Stimulated activated naive CD8-positive, alpha-beta T cell treated with anti-CD3 and anti-CD28 coated beads, Interleukin-15, amount 100 ng/mL, for 72 hours (primary cell): ENCODE data around the gene DAB1.

Source experiments
- ATAC-seq: fragments of 150-1000 bp; cut with Tn5 transposase; 2 replicates; pipeline ENCODE4 v1.10.0; 2021; ENCODE audit warnings: mild to moderate bottlenecking, moderate library complexity
- DNase-seq, 2 donors: peaks; one replicate each; pipeline ENCODE4 v3.0.0; 2021 to 2022
- H3K27ac Mint-ChIP-seq, 2 donors: one replicate each; pipeline ENCODE4 v1.8.0; 2022; ENCODE audit warnings: mild to moderate bottlenecking in 2 of 2, mixed read lengths in 2 of 2, moderate library complexity in 2 of 2
- H3K27me3 Mint-ChIP-seq: one replicate; pipeline ENCODE4 v1.8.0; 2022; ENCODE audit warnings: mixed read lengths
- H3K4me1 Mint-ChIP-seq: one replicate; pipeline ENCODE4 v1.8.0; 2022; ENCODE audit warnings: mild to moderate bottlenecking, mixed read lengths
- H3K4me3 Mint-ChIP-seq, 2 donors: one replicate each; pipeline ENCODE4 v1.8.0; 2022; ENCODE audit warnings: mild to moderate bottlenecking in 2 of 2, mixed read lengths in 2 of 2, moderate library complexity in 1 of 2
- H3K9me3 Mint-ChIP-seq, 2 donors: one replicate each; pipeline ENCODE4 v1.8.0; 2022; ENCODE audit warnings: mixed read lengths in 2 of 2

DAB1 gene

GRCh38 chr1:57142999-57143398 lies 280.9 kb downstream of the DAB1 start:
- Mint-ChIP-seq H3K27me3 (peaks cover 6% of the 10 kb centered on the region), H3K27ac (no peak overlapping the region), H3K4me1 (no peaks in the 10 kb centered on the region), H3K9me3 (no peaks in the 10 kb centered on the region), H3K4me3 (no peak overlapping the region)
- no peak for DNase-seq
- no peak for ATAC-seq

- DNase-seq = no peak
- Mint-ChIP-seq H3K9me3 (no peaks in the 10 kb centered on the region), H3K4me3 (no peak overlapping the region), H3K4me1 (no peaks in the 10 kb centered on the region), H3K27me3 (peaks cover 6% of the 10 kb centered on the region), H3K27ac (no peak overlapping the region)
- ATAC-seq = no peak
Observed at GRCh38 chr1:57142169-57142568, 281.7 kb downstream of the DAB1 start.

- Mint-ChIP-seq H3K4me3 (no peak overlapping the region), H3K27me3 (peaks cover 6% of the 10 kb centered on the region), H3K27ac (no peak overlapping the region), H3K4me1 (no peaks in the 10 kb centered on the region), H3K9me3 (no peaks in the 10 kb centered on the region)
- DNase-seq (no peak), ATAC-seq (no peak)
Observed at GRCh38 chr1:57138432-57139078, 285.3 kb downstream of the DAB1 start.

GRCh38 chr1:57137980-57138379 lies 285.9 kb downstream of the DAB1 start:
- Mint-ChIP-seq H3K9me3 (no peaks in the 10 kb centered on the region), H3K27ac (no peak overlapping the region), H3K4me3 (no peak overlapping the region), H3K4me1 (no peaks in the 10 kb centered on the region), H3K27me3 (peaks cover 6% of the 10 kb centered on the region)
- ATAC-seq (no peak), DNase-seq (no peak)

GRCh38 chr1:57134803-57135202 lies 289.1 kb downstream of the DAB1 start:
- H3K9me3 Mint-ChIP-seq = no peaks in the 10 kb centered on the region
- DNase-seq (no peak), ATAC-seq (no peak)
- H3K4me3 Mint-ChIP-seq = no peak overlapping the region
- H3K4me1 Mint-ChIP-seq = no peaks in the 10 kb centered on the region
- peaks cover 6% of the 10 kb centered on the region for H3K27me3 Mint-ChIP-seq
- no peak overlapping the region for H3K27ac Mint-ChIP-seq

GRCh38 chr1:57133686-57134085 lies 290.2 kb downstream of the DAB1 start:
- peaks cover 2% of the 10 kb centered on the region for H3K27me3 Mint-ChIP-seq
- DNase-seq (no peak), ATAC-seq (no peak)
- H3K4me1 Mint-ChIP-seq = no peaks in the 10 kb centered on the region
- H3K4me3 Mint-ChIP-seq = no peak overlapping the region
- H3K27ac Mint-ChIP-seq = no peak overlapping the region
- H3K9me3 Mint-ChIP-seq = no peaks in the 10 kb centered on the region

GRCh38 chr1:57132993-57133622 lies 290.8 kb downstream of the DAB1 start:
- H3K27me3 Mint-ChIP-seq = no peaks in the 10 kb centered on the region
- ATAC-seq (no peak), DNase-seq (no peak)
- no peaks in the 10 kb centered on the region for H3K4me1 Mint-ChIP-seq
- H3K27ac Mint-ChIP-seq = no peak overlapping the region
- no peaks in the 10 kb centered on the region for H3K9me3 Mint-ChIP-seq
- H3K4me3 Mint-ChIP-seq = no peak overlapping the region

- Mint-ChIP-seq H3K9me3 (peaks cover 0 to 1% of the 10 kb centered on the region in 2 donors), H3K27me3 (no peaks in the 10 kb centered on the region), H3K27ac (no peak overlapping the region), H3K4me1 (no peaks in the 10 kb centered on the region), H3K4me3 (no peak overlapping the region)
- DNase-seq (no peak), ATAC-seq (no peak)
Observed at GRCh38 chr1:57131701-57132394, 292.0 kb downstream of the DAB1 start.

GRCh38 chr1:57131257-57131656 lies 292.6 kb downstream of the DAB1 start:
- Mint-ChIP-seq H3K4me3 (no peak overlapping the region), H3K27ac (no peak overlapping the region), H3K27me3 (no peaks in the 10 kb centered on the region), H3K4me1 (no peaks in the 10 kb centered on the region), H3K9me3 (peaks cover 0 to 5% of the 10 kb centered on the region in 2 donors)
- ATAC-seq (no peak), DNase-seq (no peak)

- Mint-ChIP-seq H3K9me3 (peaks cover 0 to 5% of the 10 kb centered on the region in 2 donors), H3K4me1 (no peaks in the 10 kb centered on the region), H3K4me3 (no peak overlapping the region), H3K27ac (no peak overlapping the region), H3K27me3 (no peaks in the 10 kb centered on the region)
- no peak for ATAC-seq
- no peak for DNase-seq
Observed at GRCh38 chr1:57129865-57130264, 294.0 kb downstream of the DAB1 start.

- no peaks in the 10 kb centered on the region for H3K27me3 Mint-ChIP-seq
Observed at GRCh38 chr1:57127976-57128375, 295.9 kb downstream of the DAB1 start.

GRCh38 chr1:57124768-57125446 lies 299.0 kb downstream of the DAB1 start:
- H3K4me3 Mint-ChIP-seq = no peak overlapping the region
- H3K9me3 Mint-ChIP-seq = peaks cover 0 to 5% of the 10 kb centered on the region in 2 donors
- H3K4me1 Mint-ChIP-seq = no peaks in the 10 kb centered on the region
- DNase-seq = no peak
- no peak for ATAC-seq
- H3K27ac Mint-ChIP-seq = no peak overlapping the region
- H3K27me3 Mint-ChIP-seq = peaks cover 19% of the 10 kb centered on the region

More at GRCh38 chr1:57127976-57128375, 295.9 kb downstream of the DAB1 start:
- H3K9me3 Mint-ChIP-seq = peaks cover 0 to 5% of the 10 kb centered on the region in 2 donors
- DNase-seq = no peak
- H3K27ac Mint-ChIP-seq = no peak overlapping the region
- no peaks in the 10 kb centered on the region for H3K4me1 Mint-ChIP-seq
- H3K4me3 Mint-ChIP-seq = no peak overlapping the region
- no peak for ATAC-seq

GRCh38 chr1:57124170-57124569 lies 299.7 kb downstream of the DAB1 start:
- peaks cover 0 to 5% of the 10 kb centered on the region in 2 donors for H3K9me3 Mint-ChIP-seq
- no peak overlapping the region for H3K27ac Mint-ChIP-seq
- no peaks in the 10 kb centered on the region for H3K4me1 Mint-ChIP-seq
- no peak for DNase-seq
- H3K27me3 Mint-ChIP-seq = peaks cover 19% of the 10 kb centered on the region
- no peak for ATAC-seq
- no peak overlapping the region for H3K4me3 Mint-ChIP-seq

- no peaks in the 10 kb centered on the region for H3K4me1 Mint-ChIP-seq
- H3K27me3 Mint-ChIP-seq = peaks cover 19% of the 10 kb centered on the region
- no peak overlapping the region for H3K4me3 Mint-ChIP-seq
- peaks cover 0 to 5% of the 10 kb centered on the region in 2 donors for H3K9me3 Mint-ChIP-seq
- no peak for DNase-seq
- no peak overlapping the region for H3K27ac Mint-ChIP-seq
- ATAC-seq = no peak
Observed at GRCh38 chr1:57122031-57122430, 301.8 kb downstream of the DAB1 start.

- ATAC-seq = no peak
- no peak for DNase-seq
- H3K27ac Mint-ChIP-seq = no peak overlapping the region
- no peak overlapping the region for H3K4me3 Mint-ChIP-seq
- H3K27me3 Mint-ChIP-seq = peaks cover 19% of the 10 kb centered on the region
- H3K4me1 Mint-ChIP-seq = no peaks in the 10 kb centered on the region
- no peaks in the 10 kb centered on the region for H3K9me3 Mint-ChIP-seq
Observed at GRCh38 chr1:57118948-57119603, 304.8 kb downstream of the DAB1 start.
